ENCODE data around the gene LENG8.

Gene LENG8

GRCh38 chr19:54424201-54424600 lies 24.8 kb upstream of the LENG8 start:
- no peak for DNase-seq

GRCh38 chr19:54424660-54425381 lies 24.2 kb upstream of the LENG8 start:
- no peak for DNase-seq

- no peak for DNase-seq
These were observed 23.6 kb upstream of the LENG8 start for GRCh38 chr19:54425382-54425723.

GRCh38 chr19:54426291-54426931 lies 22.6 kb upstream of the LENG8 start:
- DNase-seq, result no peak

- no peak for DNase-seq
These were observed 21.4 kb upstream of the LENG8 start for GRCh38 chr19:54427586-54427985.

GRCh38 chr19:54428323-54429175 lies 20.4 kb upstream of the LENG8 start:
- no peak for DNase-seq

- DNase-seq, result no peak
These were observed 19.9 kb upstream of the LENG8 start for GRCh38 chr19:54429176-54429495.

GRCh38 chr19:54429545-54430227 lies 19.3 kb upstream of the LENG8 start:
- DNase-seq, result no peak

GRCh38 chr19:54430306-54431254 lies 18.4 kb upstream of the LENG8 start:
- DNase-seq, result no peak

- no peak for DNase-seq
These were observed 17.7 kb upstream of the LENG8 start for GRCh38 chr19:54431255-54431838.

- no peak for DNase-seq
These were observed 16.8 kb upstream of the LENG8 start for GRCh38 chr19:54432144-54432738.

GRCh38 chr19:54433697-54434096 lies 15.3 kb upstream of the LENG8 start:
- no peak for DNase-seq

GRCh38 chr19:54434112-54434872 lies 14.7 kb upstream of the LENG8 start:
- no peak for DNase-seq

GRCh38 chr19:54434873-54435214 lies 14.2 kb upstream of the LENG8 start:
- DNase-seq, result no peak

- no peak for DNase-seq
These were observed 13.4 kb upstream of the LENG8 start for GRCh38 chr19:54435551-54436016.

GRCh38 chr19:54436031-54436523 lies 12.9 kb upstream of the LENG8 start:
- DNase-seq, result no peak

GRCh38 chr19:54436628-54437252 lies 12.3 kb upstream of the LENG8 start:
- DNase-seq, result no peak

- DNase-seq, result no peak
These were observed 9.7 kb upstream of the LENG8 start for GRCh38 chr19:54439174-54439851.

GRCh38 chr19:54440641-54441040 lies 8.4 kb upstream of the LENG8 start:
- no peak for DNase-seq
